Ectodermal cell (in vitro differentiated cells): ENCODE results near the gene VEGFD.
"Not testable (repeated sequence)": the region's sequence is repeated elsewhere in the genome, so short reads cannot be mapped to it uniquely, and the experiment has no call there.

Experiments
- H3K27ac ChIP-seq: 2 replicates; pipeline ENCODE4 v1.7.0; 2013; ENCODE audit warnings: mild to moderate bottlenecking, low read depth, low read length; ENCODE audit not compliant: insufficient read depth, poor library complexity, severe bottlenecking
- H3K27me3 ChIP-seq: 2 replicates; pipeline ENCODE4 v1.7.0; 2013; ENCODE audit warnings: mild to moderate bottlenecking, low read length; ENCODE audit not compliant: insufficient read depth, control insufficient read depth, poor library complexity, severe bottlenecking
- H3K36me3 ChIP-seq: one replicate; pipeline ENCODE4 v1.7.0; 2013; ENCODE audit warnings: low read length; ENCODE audit not compliant: control insufficient read depth, insufficient read depth
- H3K4me1 ChIP-seq: one replicate; pipeline ENCODE4 v1.7.0; 2013; ENCODE audit warnings: low read length; ENCODE audit not compliant: control insufficient read depth, insufficient read depth
- H3K4me3 ChIP-seq: 2 replicates; pipeline ENCODE4 v1.7.0; 2013; ENCODE audit warnings: low read depth, low read length, control low read depth; ENCODE audit not compliant: insufficient read depth
- H3K9me3 ChIP-seq: 2 replicates; pipeline ENCODE4 v1.7.0; 2013; ENCODE audit warnings: mild to moderate bottlenecking, low read length, moderate library complexity; ENCODE audit not compliant: control insufficient read depth
- WGBS, 2 experiments: methylation state at CpG; one replicate each; pipeline ENCODE4 v1.1.7; 2013; ENCODE audit warnings: missing lambda C conversion rate in 2 of 2; 5-methylcytosine and 5-hydroxymethylcytosine counted together

Gene VEGFD

GRCh38 chrX:15315509-15315908 lies 68.7 kb downstream of the VEGFD start, which contains the start of gene ASB11:
TSS of gene ASB11 (minus strand) at chrX:15315640. CDS start at chrX:15315605, 35 bp downstream.
- no peak within 1 kb of the TSS for H3K27ac ChIP-seq
- no peak within 1 kb of the TSS for H3K4me3 ChIP-seq
- WGBS, 2 experiments = 86 to 95% methylated on average over 2 of the region's 3 CpGs
- H3K9me3 ChIP-seq = no peaks in the 10 kb centered on the region
- no peaks in the 10 kb centered on the region for H3K36me3 ChIP-seq
- H3K4me1 ChIP-seq = no peaks in the 10 kb centered on the region
- no peaks in the 10 kb centered on the region for H3K27me3 ChIP-seq

- H3K27me3 ChIP-seq = no peaks in the 10 kb centered on the region
- no peaks in the 10 kb centered on the region for H3K4me1 ChIP-seq
- H3K36me3 ChIP-seq = no peaks in the 10 kb centered on the region
- H3K9me3 ChIP-seq = no peaks in the 10 kb centered on the region
- 100% methylated on average over 1 of the region's 2 CpGs for WGBS, 2 experiments
- H3K4me3 ChIP-seq = no peak overlapping the region
- no peak overlapping the region for H3K27ac ChIP-seq
Observed at GRCh38 chrX:15314472-15314871, 69.7 kb downstream of the VEGFD start.

GRCh38 chrX:15311119-15311518 lies 73.1 kb downstream of the VEGFD start:
- Histone ChIP-seq H3K36me3 (no peaks in the 10 kb centered on the region), H3K27ac (no peak overlapping the region), H3K27me3 (no peaks in the 10 kb centered on the region), H3K9me3 (no peaks in the 10 kb centered on the region), H3K4me3 (no peak overlapping the region), H3K4me1 (no peaks in the 10 kb centered on the region)
- 94 to 97% methylated on average over 3 of the region's 3 CpGs for WGBS, 2 experiments

- H3K27me3 ChIP-seq = no peaks in the 10 kb centered on the region
- no peak overlapping the region for H3K27ac ChIP-seq
- H3K4me1 ChIP-seq = no peaks in the 10 kb centered on the region
- no peaks in the 10 kb centered on the region for H3K9me3 ChIP-seq
- no peak overlapping the region for H3K4me3 ChIP-seq
- 86% methylated on average over 3 of the region's 3 CpGs; no CpG with 5 or more reads in 1 of the 2 experiments for WGBS, 2 experiments
- H3K36me3 ChIP-seq = no peaks in the 10 kb centered on the region
Observed at GRCh38 chrX:15310117-15310516, 74.1 kb downstream of the VEGFD start.

GRCh38 chrX:15305899-15306298 lies 78.3 kb downstream of the VEGFD start:
- H3K4me3 ChIP-seq, H3K4me1 ChIP-seq, H3K36me3 ChIP-seq, H3K9me3 ChIP-seq, H3K27me3 ChIP-seq, H3K27ac ChIP-seq: not testable (repeated sequence)
- 73 to 90% methylated on average over 1 to 2 of the region's 3 CpGs for WGBS, 2 experiments

GRCh38 chrX:15301924-15302323 lies 82.3 kb downstream of the VEGFD start:
- no peaks in the 10 kb centered on the region for H3K4me1 ChIP-seq
- H3K27ac ChIP-seq = no peak overlapping the region
- no peaks in the 10 kb centered on the region for H3K36me3 ChIP-seq
- WGBS, 2 experiments = 75 to 82% methylated on average over 4 of the region's 4 CpGs
- no peaks in the 10 kb centered on the region for H3K9me3 ChIP-seq
- H3K27me3 ChIP-seq = no peaks in the 10 kb centered on the region
- H3K4me3 ChIP-seq = no peak overlapping the region

GRCh38 chrX:15299941-15300851 lies 84.0 kb downstream of the VEGFD start:
- WGBS, 2 experiments = 75 to 81% methylated on average over 2 of the region's 4 CpGs
- Histone ChIP-seq H3K27ac (no peak overlapping the region), H3K4me3 (no peak overlapping the region), H3K27me3 (no peaks in the 10 kb centered on the region), H3K9me3 (no peaks in the 10 kb centered on the region), H3K36me3 (no peaks in the 10 kb centered on the region), H3K4me1 (no peaks in the 10 kb centered on the region)

- no peaks in the 10 kb centered on the region for H3K4me1 ChIP-seq
Observed at GRCh38 chrX:15298780-15299179, 85.4 kb downstream of the VEGFD start.

GRCh38 chrX:15298201-15298600 lies 86.0 kb downstream of the VEGFD start:
- H3K27ac ChIP-seq = no peak overlapping the region
- WGBS, 2 experiments = 88 to 90% methylated on average over 2 of the region's 2 CpGs
- no peaks in the 10 kb centered on the region for H3K27me3 ChIP-seq
- H3K9me3 ChIP-seq = no peaks in the 10 kb centered on the region
- no peak overlapping the region for H3K4me3 ChIP-seq
- no peaks in the 10 kb centered on the region for H3K4me1 ChIP-seq
- H3K36me3 ChIP-seq = no peaks in the 10 kb centered on the region

More at GRCh38 chrX:15298780-15299179, 85.4 kb downstream of the VEGFD start:
- no peak overlapping the region for H3K27ac ChIP-seq
- 92 to 96% methylated on average over 2 to 3 of the region's 3 CpGs for WGBS, 2 experiments
- H3K36me3 ChIP-seq = no peaks in the 10 kb centered on the region
- H3K4me3 ChIP-seq = no peak overlapping the region
- H3K9me3 ChIP-seq = no peaks in the 10 kb centered on the region
- H3K27me3 ChIP-seq = no peaks in the 10 kb centered on the region
